Fibroblast of mammary gland (primary cell): ENCODE results near the gene ATP9A.

Source experiments
- DNase-seq: peaks from one replicate; pipeline ENCODE4 v3.0.0-alpha.2; 2010; ENCODE audit warnings: low read depth
- H3K4me3 ChIP-seq: 2 replicates; pipeline ENCODE4 v1.5.1; 2011; ENCODE audit warnings: low read depth, mild to moderate bottlenecking, low read length, moderate library complexity; ENCODE audit not compliant: control insufficient read depth
- TF ChIP-seq, protein P1 (sequence below): conservative IDR thresholded peaks from 2 replicates; pipeline ENCODE4 v1.5.1; 2011; ENCODE audit warnings: low read depth, low read length, inconsistent platforms; ENCODE audit not compliant: control insufficient read depth, insufficient read depth

The ATP9A gene

DNA sequence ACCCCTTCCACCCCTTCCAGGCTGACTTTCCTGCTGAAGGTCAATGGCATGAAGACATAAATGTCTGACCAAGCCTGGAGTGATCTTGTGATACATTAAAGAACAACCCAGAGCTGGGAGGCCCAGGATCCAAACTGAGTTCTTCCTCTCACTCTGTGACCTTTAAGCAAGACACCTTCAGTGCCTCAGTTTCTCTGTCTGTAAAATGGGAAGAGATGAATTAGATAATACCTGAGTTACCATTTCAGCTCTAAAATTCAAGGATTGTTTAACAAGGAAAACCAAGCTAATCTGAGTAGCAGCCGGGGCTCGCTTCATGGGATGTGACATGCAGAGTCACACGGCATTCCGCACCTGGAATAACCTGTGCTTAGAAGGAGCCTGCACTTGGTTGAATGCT lies 218.7 kb downstream of the ATP9A start:
- no peak for DNase-seq
- no peak overlapping the region for H3K4me3 ChIP-seq
- TF ChIP-seq, protein P1, sequence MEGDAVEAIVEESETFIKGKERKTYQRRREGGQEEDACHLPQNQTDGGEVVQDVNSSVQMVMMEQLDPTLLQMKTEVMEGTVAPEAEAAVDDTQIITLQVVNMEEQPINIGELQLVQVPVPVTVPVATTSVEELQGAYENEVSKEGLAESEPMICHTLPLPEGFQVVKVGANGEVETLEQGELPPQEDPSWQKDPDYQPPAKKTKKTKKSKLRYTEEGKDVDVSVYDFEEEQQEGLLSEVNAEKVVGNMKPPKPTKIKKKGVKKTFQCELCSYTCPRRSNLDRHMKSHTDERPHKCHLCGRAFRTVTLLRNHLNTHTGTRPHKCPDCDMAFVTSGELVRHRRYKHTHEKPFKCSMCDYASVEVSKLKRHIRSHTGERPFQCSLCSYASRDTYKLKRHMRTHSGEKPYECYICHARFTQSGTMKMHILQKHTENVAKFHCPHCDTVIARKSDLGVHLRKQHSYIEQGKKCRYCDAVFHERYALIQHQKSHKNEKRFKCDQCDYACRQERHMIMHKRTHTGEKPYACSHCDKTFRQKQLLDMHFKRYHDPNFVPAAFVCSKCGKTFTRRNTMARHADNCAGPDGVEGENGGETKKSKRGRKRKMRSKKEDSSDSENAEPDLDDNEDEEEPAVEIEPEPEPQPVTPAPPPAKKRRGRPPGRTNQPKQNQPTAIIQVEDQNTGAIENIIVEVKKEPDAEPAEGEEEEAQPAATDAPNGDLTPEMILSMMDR = no peak

DNA sequence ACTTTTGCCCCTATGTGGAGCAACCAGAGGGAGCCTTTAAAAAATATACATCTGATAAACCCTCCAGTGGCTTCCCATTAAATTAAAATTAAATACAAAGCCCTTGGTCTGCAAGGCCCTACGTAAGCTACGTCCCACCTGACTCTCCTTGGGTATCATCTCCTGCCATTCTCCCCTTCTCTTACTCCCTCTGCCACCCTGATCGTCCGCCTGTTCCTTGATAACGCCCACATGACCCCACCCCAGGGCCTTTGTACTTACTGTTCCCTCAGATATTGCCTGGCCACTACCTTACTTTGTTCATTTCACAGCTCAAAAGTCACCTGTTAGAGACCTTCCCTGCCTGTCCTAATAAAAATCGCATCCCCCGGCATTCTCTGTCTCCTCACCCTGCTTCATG lies 220.2 kb downstream of the ATP9A start:
- TF ChIP-seq, protein P1 = no peak

More for the DNA sequence above, 220.2 kb downstream of the ATP9A start:
- no peak for DNase-seq
- H3K4me3 ChIP-seq = no peak overlapping the region
